ENCODE results near the gene ARFIP1.
"Not testable (repeated sequence)": the region's sequence is repeated elsewhere in the genome, so short reads cannot be mapped to it uniquely, and the experiment has no call there.

Gene ARFIP1

DNA sequence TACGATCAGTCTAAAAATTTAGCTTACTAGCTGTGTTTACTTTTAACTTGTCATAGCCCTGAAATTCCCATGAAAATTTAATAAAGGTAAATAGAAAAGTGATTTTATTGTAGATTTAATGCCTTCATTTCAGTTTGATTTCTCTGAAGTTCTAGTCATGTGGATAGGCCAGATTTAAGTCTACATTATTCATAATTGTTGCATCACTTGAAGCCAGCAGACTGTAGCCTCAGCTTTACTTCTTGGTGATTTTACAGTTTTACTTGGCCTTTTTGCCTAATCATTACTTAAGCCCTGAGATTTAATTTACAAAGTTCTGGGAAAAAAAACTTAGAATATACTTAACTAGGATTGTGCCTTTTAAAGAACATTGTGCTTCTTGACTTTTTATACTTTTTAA, 82.9 kb downstream of the ARFIP1 start:
- Histone ChIP-seq H3K4me1 (ENCODE audit: control insufficient read depth, insufficient read depth, low read length, unreplicated experiment) (no peaks in the 10 kb centered on the region), H3K4me3 (ENCODE audit: low read depth, low read length) (no peak overlapping the region), H3K79me2 (ENCODE audit: control insufficient read depth, insufficient read depth, low read length, unreplicated experiment) (no peaks in the 10 kb centered on the region), H3K27me3 (ENCODE audit: insufficient read depth, low read length) (no peaks in the 10 kb centered on the region), H2AFZ (ENCODE audit: low read length, unreplicated experiment) (no peak overlapping the region), H3K36me3 (ENCODE audit: insufficient read depth, low read length) (no peaks in the 10 kb centered on the region), H3K27ac (ENCODE audit: low read depth, low read length) (no peak overlapping the region)

DNA sequence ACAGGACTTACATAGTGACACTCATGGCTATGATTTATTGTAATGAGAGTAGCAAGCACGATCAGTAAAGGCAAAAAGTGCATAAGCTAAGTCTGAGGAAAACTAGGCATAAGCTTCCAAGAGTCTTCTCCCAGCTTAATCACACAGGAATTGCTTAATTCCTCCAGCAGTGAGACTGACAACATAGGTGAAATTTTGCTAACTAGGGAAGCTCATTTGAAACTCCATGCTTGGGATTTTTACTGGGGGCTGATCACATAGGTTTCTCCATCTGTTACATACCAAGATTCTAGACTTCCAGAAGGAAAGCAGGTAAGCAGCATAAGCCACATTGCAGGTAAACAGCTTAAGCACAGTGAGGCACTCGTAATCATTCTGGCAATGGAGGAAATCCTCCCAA, 84.6 kb downstream of the ARFIP1 start:
- Histone ChIP-seq H3K27ac (ENCODE audit: low read depth, low read length) (no peak overlapping the region), H3K36me3 (ENCODE audit: insufficient read depth, low read length) (no peaks in the 10 kb centered on the region; the same call in 1 of the 2 replicates), H3K4me3 (ENCODE audit: low read depth, low read length) (no peak overlapping the region), H3K79me2 (ENCODE audit: control insufficient read depth, insufficient read depth, low read length, unreplicated experiment) (no peaks in the 10 kb centered on the region), H3K27me3 (ENCODE audit: insufficient read depth, low read length) (no peaks in the 10 kb centered on the region), H3K4me1 (ENCODE audit: control insufficient read depth, insufficient read depth, low read length, unreplicated experiment) (no peaks in the 10 kb centered on the region), H2AFZ (ENCODE audit: low read length, unreplicated experiment) (no peak overlapping the region)

- H3K4me3 ChIP-seq (ENCODE audit: low read depth, low read length); H3K27me3 ChIP-seq (ENCODE audit: insufficient read depth, low read length); H2AFZ ChIP-seq (ENCODE audit: low read length, unreplicated experiment); H3K79me2 ChIP-seq (ENCODE audit: control insufficient read depth, insufficient read depth, low read length, unreplicated experiment); H3K4me1 ChIP-seq (ENCODE audit: control insufficient read depth, insufficient read depth, low read length, unreplicated experiment); H3K27ac ChIP-seq (ENCODE audit: low read depth, low read length); H3K36me3 ChIP-seq (ENCODE audit: insufficient read depth, low read length): not testable (repeated sequence)
Observed at GRCh38 chr4:152866432-152866993, 86.8 kb downstream of the ARFIP1 start.

DNA sequence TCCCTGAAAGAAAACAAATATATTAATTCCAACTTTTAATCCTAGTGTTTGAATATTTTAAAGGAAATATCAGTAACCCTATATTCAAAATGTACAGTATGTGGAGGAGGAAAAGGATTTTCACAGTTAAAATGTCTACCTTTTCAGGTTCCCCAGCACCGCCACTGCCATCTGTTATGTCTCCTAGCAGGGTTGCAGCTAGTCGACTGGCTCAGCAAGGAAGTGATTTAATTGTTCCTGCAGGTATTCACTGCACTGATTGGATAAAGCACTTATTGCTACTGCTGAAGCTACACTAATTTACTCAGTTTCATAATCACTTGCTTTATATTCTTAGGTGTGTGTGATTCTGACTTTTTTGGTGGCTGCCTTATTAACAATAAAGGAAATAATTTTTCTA, 90.9 kb downstream of the ARFIP1 start:
- Histone ChIP-seq H3K4me3 (ENCODE audit: low read depth, low read length) (no peak overlapping the region), H3K36me3 (ENCODE audit: insufficient read depth, low read length) (peaks cover 17% of the 10 kb centered on the region), H3K27ac (ENCODE audit: low read depth, low read length) (no peak overlapping the region), H3K4me1 (ENCODE audit: control insufficient read depth, insufficient read depth, low read length, unreplicated experiment) (no peaks in the 10 kb centered on the region), H3K79me2 (ENCODE audit: control insufficient read depth, insufficient read depth, low read length, unreplicated experiment) (no peaks in the 10 kb centered on the region), H2AFZ (ENCODE audit: low read length, unreplicated experiment) (no peak overlapping the region), H3K27me3 (ENCODE audit: insufficient read depth, low read length) (no peaks in the 10 kb centered on the region)

- no peak overlapping the region for H2AFZ ChIP-seq (ENCODE audit: low read length, unreplicated experiment)
- no peaks in the 10 kb centered on the region for H3K27me3 ChIP-seq (ENCODE audit: insufficient read depth, low read length)
- no peak overlapping the region for H3K27ac ChIP-seq (ENCODE audit: low read depth, low read length)
- H3K4me1 ChIP-seq (ENCODE audit: control insufficient read depth, insufficient read depth, low read length, unreplicated experiment), result no peaks in the 10 kb centered on the region
- H3K36me3 ChIP-seq (ENCODE audit: insufficient read depth, low read length), result peaks cover 28% of the 10 kb centered on the region
- H3K79me2 ChIP-seq (ENCODE audit: control insufficient read depth, insufficient read depth, low read length, unreplicated experiment), result no peaks in the 10 kb centered on the region
- no peak overlapping the region for H3K4me3 ChIP-seq (ENCODE audit: low read depth, low read length)
Observed at GRCh38 chr4:152875261-152875660, 95.5 kb downstream of the ARFIP1 start.

DNA sequence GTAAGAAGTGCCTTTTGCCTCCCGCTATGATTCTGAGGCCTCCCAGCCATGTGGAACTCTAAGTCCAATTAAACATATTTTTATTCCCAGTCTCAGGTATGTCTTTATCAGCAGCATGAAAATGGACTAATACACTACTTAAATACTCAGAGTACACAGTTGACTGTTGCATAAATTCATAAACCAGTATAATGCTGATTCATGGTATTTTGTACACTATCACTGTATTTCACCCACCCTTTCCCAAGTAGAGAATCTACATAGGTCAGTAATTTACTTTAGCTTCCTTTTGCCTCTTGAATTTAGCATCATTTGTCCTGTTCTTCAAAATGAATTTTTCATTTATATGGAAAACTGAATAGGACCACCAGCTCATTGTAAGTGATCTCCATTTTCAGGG, 98.1 kb downstream of the ARFIP1 start:
- Histone ChIP-seq H2AFZ (ENCODE audit: low read length, unreplicated experiment) (no peak overlapping the region), H3K4me3 (ENCODE audit: low read depth, low read length) (no peak overlapping the region), H3K4me1 (ENCODE audit: control insufficient read depth, insufficient read depth, low read length, unreplicated experiment) (no peaks in the 10 kb centered on the region), H3K27me3 (ENCODE audit: insufficient read depth, low read length) (no peaks in the 10 kb centered on the region), H3K36me3 (ENCODE audit: insufficient read depth, low read length) (peaks cover 22% of the 10 kb centered on the region), H3K79me2 (ENCODE audit: control insufficient read depth, insufficient read depth, low read length, unreplicated experiment) (no peaks in the 10 kb centered on the region), H3K27ac (ENCODE audit: low read depth, low read length) (no peak overlapping the region)

DNA sequence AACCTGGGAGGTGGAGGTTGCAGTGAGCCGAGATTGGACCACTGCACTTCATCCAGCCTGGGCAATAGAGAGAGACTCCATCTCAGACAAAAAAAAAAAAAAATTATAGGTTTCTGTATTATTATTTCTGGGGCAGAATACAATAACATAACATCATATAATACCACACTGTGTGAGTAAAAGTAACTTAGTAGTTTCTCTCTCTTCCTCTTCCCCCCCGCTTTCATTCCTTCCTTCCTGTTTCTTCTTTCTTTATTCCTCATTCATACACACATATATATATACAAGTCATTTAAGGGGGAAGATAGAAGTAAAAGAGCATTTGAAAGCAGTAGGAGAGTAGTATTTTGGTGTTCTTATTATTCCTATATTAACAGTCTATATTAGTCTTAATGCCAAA, 100.5 kb downstream of the ARFIP1 start:
- Histone ChIP-seq H3K27ac (ENCODE audit: low read depth, low read length) (no peak overlapping the region), H3K36me3 (ENCODE audit: insufficient read depth, low read length) (peaks cover 15% of the 10 kb centered on the region; the same call in 1 of the 2 replicates), H2AFZ (ENCODE audit: low read length, unreplicated experiment) (no peak overlapping the region), H3K4me3 (ENCODE audit: low read depth, low read length) (no peak overlapping the region), H3K4me1 (ENCODE audit: control insufficient read depth, insufficient read depth, low read length, unreplicated experiment) (no peaks in the 10 kb centered on the region), H3K27me3 (ENCODE audit: insufficient read depth, low read length) (no peaks in the 10 kb centered on the region), H3K79me2 (ENCODE audit: control insufficient read depth, insufficient read depth, low read length, unreplicated experiment) (no peaks in the 10 kb centered on the region)

DNA sequence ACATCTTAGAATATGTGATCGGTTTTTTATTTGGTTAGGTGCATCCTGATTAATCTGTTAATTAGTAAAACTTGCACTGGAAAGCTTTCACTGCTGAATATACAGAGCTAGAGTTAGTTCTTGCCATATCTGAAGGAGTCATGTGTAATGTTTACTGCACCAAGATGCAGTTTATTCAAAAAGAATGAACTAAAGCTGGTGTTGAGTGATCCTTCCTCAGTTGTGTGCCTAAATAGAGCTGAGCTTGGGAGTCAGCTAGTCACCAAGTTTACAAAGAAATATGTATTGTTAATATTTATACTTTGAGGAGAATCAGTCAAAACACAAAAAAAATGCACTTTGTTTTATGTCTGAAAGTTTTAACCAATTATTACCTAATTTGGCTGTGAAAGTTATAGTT, 102.2 kb downstream of the ARFIP1 start:
- Histone ChIP-seq H2AFZ (ENCODE audit: low read length, unreplicated experiment) (no peak overlapping the region), H3K79me2 (ENCODE audit: control insufficient read depth, insufficient read depth, low read length, unreplicated experiment) (no peaks in the 10 kb centered on the region), H3K36me3 (ENCODE audit: insufficient read depth, low read length) (peaks cover 5% of the 10 kb centered on the region; the same call in 1 of the 2 replicates), H3K4me1 (ENCODE audit: control insufficient read depth, insufficient read depth, low read length, unreplicated experiment) (no peaks in the 10 kb centered on the region), H3K27me3 (ENCODE audit: insufficient read depth, low read length) (no peaks in the 10 kb centered on the region), H3K27ac (ENCODE audit: low read depth, low read length) (no peak overlapping the region), H3K4me3 (ENCODE audit: low read depth, low read length) (no peak overlapping the region)

DNA sequence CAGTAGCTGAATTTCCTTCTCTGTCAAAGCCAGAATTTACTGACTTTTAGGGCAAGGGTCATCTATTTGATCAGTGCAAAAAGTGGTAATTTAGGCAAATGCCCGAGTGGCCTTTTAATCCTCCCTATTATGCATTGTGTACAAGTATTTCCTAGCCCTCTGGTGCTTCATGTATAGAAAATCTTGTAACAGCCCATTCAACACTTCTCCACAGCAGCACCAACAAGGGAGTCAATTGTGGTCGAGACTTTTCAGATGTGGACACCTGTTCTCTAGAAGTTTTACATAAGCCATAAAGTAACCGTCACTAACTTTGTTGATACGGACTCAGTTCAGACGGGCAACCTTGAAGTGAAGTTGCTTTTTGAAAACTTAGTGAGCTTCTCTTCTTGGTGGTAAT, 105.4 kb downstream of the ARFIP1 start:
- Histone ChIP-seq H3K4me3 (ENCODE audit: low read depth, low read length) (no peak overlapping the region), H2AFZ (ENCODE audit: low read length, unreplicated experiment) (no peak overlapping the region), H3K36me3 (ENCODE audit: insufficient read depth, low read length) (no peaks in the 10 kb centered on the region), H3K4me1 (ENCODE audit: control insufficient read depth, insufficient read depth, low read length, unreplicated experiment) (no peaks in the 10 kb centered on the region), H3K27me3 (ENCODE audit: insufficient read depth, low read length) (no peaks in the 10 kb centered on the region), H3K27ac (ENCODE audit: low read depth, low read length) (no peak overlapping the region), H3K79me2 (ENCODE audit: control insufficient read depth, insufficient read depth, low read length, unreplicated experiment) (no peaks in the 10 kb centered on the region)

- Histone ChIP-seq H3K36me3 (ENCODE audit: insufficient read depth, low read length) (no peaks in the 10 kb centered on the region), H3K27ac (ENCODE audit: low read depth, low read length) (no peak overlapping the region), H3K4me1 (ENCODE audit: control insufficient read depth, insufficient read depth, low read length, unreplicated experiment) (no peaks in the 10 kb centered on the region), H2AFZ (ENCODE audit: low read length, unreplicated experiment) (no peak overlapping the region), H3K27me3 (ENCODE audit: insufficient read depth, low read length) (no peaks in the 10 kb centered on the region), H3K79me2 (ENCODE audit: control insufficient read depth, insufficient read depth, low read length, unreplicated experiment) (no peaks in the 10 kb centered on the region), H3K4me3 (ENCODE audit: low read depth, low read length) (no peak overlapping the region)
Observed at GRCh38 chr4:152886201-152886600, 106.4 kb downstream of the ARFIP1 start.

DNA sequence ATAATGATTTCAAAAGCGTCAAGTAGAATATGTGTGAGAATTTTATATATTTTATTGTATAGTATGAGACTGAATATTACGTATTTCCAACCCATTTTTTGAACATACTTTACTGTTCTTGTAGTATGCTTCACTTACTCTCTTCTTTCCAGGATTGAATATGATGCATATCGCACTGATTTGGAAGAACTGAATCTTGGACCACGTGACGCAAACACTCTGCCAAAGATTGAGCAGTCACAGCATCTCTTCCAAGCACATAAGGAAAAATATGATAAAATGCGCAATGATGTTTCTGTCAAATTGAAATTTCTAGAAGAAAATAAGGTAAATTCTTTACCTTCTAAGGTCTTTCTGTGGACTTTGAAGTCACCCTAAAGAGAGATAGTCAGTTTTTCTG, 108.2 kb downstream of the ARFIP1 start:
- no peaks in the 10 kb centered on the region for H3K4me1 ChIP-seq (ENCODE audit: control insufficient read depth, insufficient read depth, low read length, unreplicated experiment)
- H3K27ac ChIP-seq (ENCODE audit: low read depth, low read length), result no peak overlapping the region
- no peak overlapping the region for H3K4me3 ChIP-seq (ENCODE audit: low read depth, low read length)

More for the DNA sequence above, 108.2 kb downstream of the ARFIP1 start:
- Histone ChIP-seq H3K79me2 (ENCODE audit: control insufficient read depth, insufficient read depth, low read length, unreplicated experiment) (no peaks in the 10 kb centered on the region), H3K36me3 (ENCODE audit: insufficient read depth, low read length) (peaks cover 4% of the 10 kb centered on the region; the same call in 1 of the 2 replicates), H3K27me3 (ENCODE audit: insufficient read depth, low read length) (no peaks in the 10 kb centered on the region), H2AFZ (ENCODE audit: low read length, unreplicated experiment) (no peak overlapping the region)

Measured in ACC112 (cell line).